ENCODE data around the gene DNAL4.

DNA sequence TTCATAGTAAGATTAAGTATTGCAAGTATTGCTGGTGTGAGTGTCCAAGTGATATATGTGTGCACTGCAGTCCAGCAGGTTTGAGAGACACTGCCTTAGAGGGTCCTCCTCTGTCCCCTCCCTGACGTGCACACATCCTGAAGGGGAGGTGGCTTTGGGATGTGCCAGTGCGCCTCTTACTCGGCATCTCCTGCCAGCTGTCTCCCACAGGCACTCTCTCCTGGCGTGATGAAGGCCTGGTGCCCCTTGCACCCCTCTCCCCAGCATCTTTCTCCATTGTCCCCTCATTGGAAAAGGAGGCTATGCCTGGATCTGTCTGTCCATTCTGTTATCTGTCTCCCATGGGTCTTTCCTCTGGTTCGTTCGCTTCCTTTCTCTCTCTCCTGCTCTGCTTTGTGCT lies 64.0 kb downstream of the DNAL4 start:
- TF ChIP-seq, protein P1, sequence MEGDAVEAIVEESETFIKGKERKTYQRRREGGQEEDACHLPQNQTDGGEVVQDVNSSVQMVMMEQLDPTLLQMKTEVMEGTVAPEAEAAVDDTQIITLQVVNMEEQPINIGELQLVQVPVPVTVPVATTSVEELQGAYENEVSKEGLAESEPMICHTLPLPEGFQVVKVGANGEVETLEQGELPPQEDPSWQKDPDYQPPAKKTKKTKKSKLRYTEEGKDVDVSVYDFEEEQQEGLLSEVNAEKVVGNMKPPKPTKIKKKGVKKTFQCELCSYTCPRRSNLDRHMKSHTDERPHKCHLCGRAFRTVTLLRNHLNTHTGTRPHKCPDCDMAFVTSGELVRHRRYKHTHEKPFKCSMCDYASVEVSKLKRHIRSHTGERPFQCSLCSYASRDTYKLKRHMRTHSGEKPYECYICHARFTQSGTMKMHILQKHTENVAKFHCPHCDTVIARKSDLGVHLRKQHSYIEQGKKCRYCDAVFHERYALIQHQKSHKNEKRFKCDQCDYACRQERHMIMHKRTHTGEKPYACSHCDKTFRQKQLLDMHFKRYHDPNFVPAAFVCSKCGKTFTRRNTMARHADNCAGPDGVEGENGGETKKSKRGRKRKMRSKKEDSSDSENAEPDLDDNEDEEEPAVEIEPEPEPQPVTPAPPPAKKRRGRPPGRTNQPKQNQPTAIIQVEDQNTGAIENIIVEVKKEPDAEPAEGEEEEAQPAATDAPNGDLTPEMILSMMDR (IDR thresholded peaks at IDR 0.05) = no peak
- TF ChIP-seq EP300 (IDR thresholded peaks at IDR 0.05) (no peak), POLR2AphosphoS5 (IDR thresholded peaks at IDR 0.05) (no peak)
